ENCODE measurements around the gene SLC16A2.
"Not testable (repeated sequence)": the region's sequence is repeated elsewhere in the genome, so short reads cannot be mapped to it uniquely, and the experiment has no call there.

The SLC16A2 gene

DNA sequence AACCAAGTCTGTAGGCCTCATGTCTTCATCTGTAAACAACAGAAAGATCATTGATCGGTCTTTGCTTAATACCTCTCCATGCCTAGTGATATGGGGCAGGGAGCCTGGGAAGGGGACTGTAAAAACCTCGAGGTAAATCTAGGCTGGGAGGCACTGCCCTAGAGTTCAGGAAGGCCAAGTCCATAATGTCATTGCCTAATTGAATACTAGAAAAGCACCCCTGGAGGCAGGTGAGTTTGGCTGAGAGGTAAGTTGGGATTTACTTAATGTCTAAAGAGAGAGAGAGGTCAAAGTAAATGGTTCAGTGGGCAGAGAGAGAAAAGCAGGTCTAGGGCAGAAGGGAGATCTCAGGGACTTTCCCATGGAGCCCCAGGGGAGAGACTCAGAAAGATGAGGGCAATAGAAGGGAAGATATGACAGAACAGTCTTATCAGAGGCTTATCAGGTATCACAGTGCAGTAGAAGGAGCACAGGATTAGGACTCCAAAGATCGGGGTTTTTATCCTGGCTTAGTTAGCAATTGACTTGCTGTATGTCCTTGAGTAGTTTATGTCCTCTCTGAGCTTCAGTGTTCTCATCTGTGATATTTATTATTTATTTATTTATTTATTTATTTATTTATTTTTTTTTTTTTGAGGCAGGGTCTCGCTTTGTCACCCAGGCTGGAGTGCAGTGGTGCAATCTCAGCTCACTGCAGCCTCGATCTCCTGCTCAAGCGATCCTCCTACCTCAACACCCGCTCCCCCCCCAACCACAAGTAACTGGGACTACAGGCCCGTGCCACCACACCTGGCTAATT is 85.2 kb downstream of the SLC16A2 start:
- no peak for DNase-seq (ENCODE audit: low read depth)

DNA sequence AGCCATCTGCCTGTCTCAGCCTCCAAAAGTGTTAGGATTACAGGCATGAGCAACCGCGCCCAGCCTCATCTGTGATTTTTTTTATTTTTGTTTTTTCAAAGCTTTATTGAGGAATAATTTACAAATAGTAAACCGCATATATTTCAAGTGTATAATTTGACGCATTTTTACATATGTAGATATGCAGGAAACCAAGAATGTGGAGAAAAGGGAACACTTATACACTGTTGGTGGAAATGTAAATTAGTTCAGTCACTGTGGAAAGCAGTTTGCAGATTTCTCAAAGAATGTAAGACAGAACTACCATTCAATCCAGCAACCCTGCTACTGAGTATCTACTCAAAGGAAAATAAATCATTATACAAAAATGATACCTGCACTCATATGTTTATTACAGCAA is 85.9 kb downstream of the SLC16A2 start:
- DNase-seq (ENCODE audit: low read depth): no peak

DNA sequence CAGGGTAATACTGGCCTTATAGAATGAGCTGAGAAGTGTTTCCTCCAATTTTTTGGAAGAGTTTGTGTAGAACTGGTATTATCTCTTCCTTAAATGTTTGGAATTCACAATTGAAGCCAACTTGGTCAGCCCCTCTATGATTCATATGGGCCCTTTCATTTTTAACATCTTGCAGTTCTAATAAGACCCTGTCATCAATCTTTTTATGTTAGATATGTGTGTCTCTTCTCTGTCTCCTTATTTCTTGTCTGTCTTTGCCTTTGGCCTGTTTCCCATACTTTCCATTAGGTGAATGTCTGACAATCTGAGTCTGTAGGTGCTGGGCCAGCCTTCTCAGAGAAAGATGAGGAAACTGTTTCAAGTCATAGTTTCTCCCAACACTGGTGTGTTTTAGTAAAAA is 88.7 kb downstream of the SLC16A2 start:
- DNase-seq (ENCODE audit: low read depth): no peak

DNA sequence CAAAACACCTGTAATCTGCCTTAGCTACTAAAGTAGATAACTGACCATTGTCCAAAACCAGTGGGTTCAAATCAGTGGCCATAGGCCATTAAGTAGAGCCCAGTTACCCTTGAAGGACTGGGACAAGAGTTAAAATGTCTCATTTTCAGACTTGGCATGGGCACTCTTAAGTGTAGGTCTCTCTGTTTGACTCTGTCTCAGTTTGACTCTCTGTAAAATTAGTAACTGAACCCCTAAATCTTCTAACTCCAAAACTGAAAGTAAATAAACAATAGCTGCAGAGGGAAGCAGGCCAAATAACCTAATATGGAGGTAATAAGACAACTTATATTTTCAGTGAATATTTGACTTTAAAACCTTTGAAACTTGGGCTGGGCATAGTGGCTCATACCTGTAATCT is 89.1 kb downstream of the SLC16A2 start:
- no peak for DNase-seq (ENCODE audit: low read depth)

DNA sequence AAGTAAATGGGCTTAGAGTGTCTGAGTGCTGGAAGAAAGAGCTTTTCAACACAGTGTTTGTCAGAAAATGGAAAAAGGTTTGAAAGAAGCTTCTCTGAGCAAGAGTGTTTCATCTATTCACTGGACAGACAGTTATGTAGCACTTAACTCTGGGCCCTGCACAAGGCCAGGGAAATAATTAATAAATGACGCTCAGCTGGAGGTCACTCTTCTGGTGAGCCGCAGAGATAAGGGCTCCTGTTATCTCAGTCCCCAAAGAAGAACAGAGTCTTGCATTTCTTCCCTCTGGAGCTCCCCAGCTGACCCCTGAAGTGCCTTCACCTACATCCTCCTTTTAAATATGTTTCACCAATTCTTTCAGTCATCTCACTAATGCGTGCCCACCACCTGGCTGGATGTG is 90.4 kb downstream of the SLC16A2 start:
- no peak for DNase-seq (ENCODE audit: low read depth)

DNA sequence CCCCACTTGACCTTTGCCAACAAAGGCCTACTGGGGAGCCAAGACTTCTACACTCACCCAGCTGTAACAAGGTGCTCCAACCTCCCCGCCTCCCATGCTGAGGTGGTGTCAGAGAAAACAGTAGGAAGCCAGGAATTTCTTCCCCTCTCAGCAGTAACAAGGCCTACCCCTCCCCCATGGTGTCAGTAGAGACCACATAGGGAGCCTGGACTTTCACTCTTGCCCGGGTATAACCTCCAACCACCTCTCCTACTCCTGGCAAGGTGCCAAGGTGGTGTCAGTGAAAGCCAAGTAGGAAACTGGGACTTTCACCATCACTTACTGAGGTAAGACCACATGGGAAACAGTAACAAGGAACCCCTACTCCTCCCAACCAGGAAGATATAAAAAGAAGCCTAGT is 93.1 kb downstream of the SLC16A2 start:
- no peak for DNase-seq (ENCODE audit: low read depth)

DNA sequence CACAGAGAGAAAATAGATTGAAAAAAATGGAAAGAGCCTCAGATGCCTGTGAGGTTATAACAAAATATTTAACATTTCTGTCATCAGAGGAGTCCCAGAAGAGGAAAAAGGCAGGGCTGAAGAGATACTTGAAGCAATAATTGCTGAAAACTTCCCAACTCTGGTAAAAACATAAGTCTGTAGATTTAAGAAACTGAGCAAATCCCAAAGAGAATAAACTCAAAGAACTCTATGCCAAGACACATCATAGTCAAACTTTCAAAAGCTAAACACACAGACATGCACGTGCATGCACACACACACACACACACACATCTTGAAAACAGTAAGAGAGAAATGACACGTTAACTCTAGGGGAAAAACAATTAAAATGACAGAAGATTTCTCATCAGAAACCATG is 94.1 kb downstream of the SLC16A2 start:
- DNase-seq (ENCODE audit: low read depth): no peak

DNA sequence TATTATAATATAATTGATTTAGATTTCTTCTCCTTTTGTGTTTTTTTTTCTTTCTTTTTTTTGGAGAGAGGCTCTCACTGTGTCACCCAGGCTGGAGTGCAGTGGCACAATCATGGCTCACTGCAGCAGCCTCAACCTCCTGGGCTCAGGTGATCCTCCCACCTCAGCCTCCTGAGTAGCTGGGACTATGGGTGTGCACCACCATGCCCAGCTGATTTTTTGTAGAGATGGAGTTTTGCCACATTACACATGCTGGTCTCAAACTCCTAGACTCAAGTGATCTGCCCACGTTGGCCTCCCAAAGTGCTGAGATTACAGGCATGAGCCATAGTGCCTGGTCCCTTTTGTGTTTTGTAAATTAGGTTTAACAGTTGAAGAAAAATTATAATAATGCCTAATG is 94.7 kb downstream of the SLC16A2 start:
- DNase-seq (ENCODE audit: low read depth): not testable (repeated sequence)

DNA sequence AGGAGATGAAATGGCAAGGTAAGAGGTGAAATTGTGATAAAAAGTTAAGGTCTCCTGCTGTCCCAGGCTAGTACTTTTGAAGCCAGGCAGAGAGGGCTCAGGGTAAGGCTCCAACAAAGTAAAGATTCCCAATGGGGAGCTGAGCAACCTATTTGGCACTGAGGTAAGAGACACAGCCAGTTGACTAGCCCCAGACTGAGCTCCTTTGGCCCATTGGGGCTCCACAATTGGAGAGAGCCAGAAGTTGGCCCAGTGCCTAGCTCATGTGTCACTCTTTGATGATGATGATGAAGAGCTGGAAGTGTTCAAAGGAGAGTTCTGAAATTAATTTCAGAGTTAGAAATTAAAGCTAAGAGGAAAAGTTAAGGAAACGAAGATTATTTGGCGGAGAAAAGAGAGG is 98.6 kb downstream of the SLC16A2 start:
- DNase-seq (ENCODE audit: low read depth): no peak

DNA sequence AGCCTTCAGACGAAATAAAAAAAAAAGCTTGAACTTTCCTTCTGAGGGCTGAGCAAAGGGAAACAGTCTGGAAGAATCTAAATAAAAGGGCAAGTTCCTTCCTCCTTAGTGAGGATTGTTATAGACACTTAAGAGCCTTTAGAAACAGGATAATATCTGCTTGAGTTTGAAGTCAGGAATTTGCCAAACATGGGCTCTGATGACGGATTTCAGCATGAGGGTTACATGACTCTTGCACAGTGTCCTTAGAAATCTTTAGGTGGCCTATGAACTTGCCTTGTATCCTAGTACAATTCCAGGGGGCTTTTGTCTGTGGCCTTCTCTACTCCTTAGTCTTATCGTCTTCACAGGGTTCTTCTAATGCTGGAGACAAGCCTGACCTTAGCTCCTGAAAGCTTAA is 99.0 kb downstream of the SLC16A2 start:
- no peak for DNase-seq (ENCODE audit: low read depth)

DNA sequence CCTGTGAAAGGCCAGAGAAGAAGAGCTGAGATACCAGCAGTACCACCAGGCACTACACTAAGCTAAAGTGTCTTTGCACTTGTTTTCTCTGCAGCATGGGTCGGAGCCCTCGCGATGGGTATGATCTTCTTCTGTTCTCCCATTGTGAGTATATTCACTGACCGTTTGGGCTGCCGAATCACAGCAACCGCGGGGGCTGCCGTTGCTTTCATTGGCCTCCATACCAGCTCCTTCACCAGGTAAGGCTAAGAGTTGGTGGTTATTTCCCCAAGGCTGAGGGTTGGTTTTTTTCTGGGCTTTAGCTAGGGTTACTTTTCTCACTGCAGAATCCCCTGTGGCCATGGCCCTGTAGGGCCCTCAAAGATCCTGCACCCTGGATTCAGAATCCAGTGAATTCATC is 99.6 kb downstream of the SLC16A2 start:
- no peak for DNase-seq (ENCODE audit: low read depth)

DNA sequence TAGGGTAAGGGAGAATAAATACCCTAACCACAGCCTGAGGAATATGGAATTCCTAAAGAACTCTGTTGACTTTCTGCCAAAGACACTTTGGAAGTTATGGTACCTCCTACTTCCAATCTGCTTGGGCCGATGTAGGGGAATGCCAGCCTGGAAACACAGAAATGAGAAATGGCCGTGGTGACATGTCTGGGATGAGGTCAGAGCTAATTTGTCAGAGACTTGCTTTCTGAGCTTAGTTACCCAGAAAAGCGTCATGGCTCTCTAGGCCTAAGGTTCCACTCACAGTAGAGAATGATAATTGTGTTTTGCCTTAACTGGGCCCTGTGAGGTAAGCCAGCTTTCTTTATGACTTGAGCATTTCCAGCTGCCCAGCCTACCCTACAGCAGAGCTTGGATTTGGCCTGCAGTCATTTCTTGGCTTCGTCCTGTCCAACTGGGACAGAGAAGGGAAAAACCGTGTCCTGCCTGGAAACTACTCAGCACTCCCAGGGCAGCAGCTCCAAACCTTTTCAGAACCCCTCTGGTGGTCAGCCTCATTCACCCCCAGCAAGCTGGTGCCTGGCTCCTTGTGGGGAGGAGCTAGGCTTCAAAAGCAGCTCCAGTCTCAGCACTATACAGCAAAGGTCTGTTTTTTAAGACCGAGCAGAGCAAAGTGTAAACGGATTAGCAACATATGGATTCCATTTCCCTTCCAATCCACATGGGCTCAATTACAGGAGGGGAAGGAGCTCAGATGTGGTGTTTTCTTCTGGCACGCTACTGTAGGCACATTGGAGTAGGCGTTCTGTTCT is 100.9 kb downstream of the SLC16A2 start:
- no peak for DNase-seq (ENCODE audit: low read depth)

DNA sequence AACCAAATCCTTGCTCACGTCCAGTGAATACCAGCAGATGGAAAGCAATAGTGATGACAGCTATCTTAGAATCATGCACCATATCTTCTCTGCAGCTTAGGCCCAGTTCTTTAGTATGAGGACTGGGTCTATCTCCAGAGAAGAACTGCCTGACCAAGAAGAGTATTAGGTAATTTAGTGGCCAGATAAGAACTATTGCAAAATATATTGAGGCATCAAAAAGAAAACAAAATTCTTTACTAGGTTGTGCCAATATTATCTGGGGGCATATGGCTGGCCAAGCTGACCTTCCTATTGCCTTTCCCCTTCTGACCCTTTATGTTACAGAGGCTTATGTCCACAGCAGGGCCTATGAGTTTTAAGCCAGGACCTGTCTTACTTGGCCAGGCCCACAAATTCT is 101.9 kb downstream of the SLC16A2 start:
- DNase-seq (ENCODE audit: low read depth): no peak

DNA sequence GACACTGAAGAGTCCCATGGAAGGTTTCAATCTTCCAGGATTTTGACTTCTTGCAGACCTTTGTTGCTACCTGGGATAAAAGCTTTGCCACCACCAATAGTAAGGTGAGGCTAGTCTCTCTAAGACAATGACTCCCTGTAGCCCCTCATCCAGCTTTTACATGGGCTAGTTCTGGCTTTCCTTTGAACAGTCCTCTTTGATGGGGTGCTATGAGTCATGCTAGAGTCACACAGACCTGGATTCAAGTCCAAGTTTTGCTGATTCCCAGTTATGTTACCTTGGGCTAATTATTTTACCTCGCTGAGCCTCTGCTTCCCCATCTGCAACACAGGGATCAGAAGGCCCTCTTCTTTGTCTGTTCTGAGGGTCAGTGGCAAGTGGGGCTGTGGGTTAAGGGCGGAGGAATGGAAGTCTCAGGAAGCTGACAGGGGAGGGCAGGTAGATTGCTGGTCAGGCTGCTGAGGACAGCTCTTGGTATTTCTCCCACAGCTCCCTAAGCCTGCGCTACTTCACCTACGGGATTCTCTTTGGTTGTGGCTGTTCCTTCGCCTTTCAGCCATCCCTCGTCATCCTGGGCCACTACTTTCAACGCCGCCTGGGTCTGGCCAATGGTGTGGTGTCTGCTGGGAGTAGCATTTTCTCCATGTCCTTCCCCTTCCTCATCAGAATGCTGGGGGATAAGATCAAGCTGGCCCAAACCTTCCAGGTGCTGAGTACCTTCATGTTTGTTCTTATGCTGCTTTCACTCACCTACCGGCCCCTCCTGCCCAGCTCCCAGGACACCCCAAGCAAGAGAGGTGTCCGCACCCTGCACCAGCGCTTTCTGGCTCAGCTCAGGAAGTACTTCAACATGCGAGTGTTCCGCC is 102.8 kb downstream of the SLC16A2 start:
- no peak for DNase-seq (ENCODE audit: low read depth)

DNA sequence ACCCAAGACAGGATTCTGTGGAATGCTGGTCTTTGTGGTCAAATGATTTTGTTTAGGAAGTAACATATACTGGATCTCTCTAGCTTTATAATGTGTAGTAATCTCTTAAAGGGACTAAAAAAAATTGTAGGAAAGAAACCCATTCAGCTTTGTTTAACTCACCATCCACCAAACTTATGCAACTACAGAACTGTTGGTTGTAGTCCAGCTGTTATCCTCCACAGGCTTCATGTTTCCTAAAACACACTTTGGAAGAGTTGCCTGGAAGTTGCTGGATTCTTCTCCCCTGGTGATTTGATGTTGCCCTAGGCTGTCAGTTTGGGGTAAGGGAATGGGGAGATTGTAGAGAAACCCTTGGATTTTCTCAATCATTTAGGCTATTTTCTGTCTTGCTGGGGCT is 103.8 kb downstream of the SLC16A2 start:
- no peak for DNase-seq (ENCODE audit: low read depth)

DNA sequence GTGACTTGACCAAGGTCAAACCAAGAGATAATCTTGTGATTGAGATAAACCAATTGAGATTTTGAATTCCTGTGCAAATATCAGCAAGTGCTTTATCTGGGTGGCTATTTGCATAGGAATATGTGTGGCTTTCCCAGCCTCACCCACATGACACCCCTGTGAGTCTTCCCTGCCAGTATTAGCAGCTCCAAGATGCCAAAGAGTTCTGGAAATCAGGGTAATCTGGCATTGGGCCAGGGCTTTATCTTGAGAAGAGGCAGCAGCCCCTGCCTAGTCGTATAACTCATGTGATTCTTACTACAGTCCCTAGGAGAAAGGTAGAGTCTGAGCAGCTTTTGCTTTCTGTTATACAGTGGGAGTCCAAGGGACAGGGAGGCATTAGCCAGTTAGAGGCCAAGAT is 105.5 kb downstream of the SLC16A2 start:
- DNase-seq (ENCODE audit: low read depth): no peak

DNA sequence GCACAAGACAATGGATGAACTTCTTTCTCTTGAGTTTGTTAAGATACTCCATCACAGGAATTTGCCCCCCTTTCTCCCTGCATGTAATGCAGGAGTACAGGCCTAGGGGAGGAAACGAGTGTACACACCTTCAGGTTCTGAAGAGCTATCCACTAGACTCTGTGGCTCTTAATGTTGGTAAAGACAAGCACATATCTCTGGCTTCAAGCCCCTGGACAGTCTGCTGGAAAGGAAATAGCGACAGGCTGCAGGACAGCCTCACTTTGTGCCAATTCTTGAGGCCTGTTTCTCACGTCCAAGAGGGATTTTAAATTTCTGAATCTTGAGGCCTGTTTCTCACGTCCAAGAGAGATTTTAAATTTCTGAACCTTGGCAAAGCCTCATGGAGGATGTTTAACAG is 106.1 kb downstream of the SLC16A2 start:
- no peak for DNase-seq (ENCODE audit: low read depth)

DNA sequence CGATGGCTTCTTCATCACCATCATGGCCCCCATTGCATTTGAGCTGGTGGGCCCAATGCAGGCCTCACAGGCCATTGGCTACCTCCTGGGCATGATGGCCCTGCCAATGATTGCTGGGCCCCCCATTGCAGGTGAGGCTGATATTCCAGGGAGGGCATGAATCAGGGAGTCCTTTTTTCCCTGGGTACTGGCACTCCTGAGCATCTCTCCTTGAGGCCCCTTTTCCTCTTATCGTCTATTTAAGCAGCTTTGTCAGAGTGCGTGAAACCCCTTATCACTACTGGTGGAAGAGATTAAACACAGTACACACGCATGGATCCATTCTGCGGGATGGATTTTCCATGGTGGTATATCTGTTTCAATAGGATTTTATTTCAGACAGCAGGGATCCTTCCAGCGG is 108.0 kb downstream of the SLC16A2 start:
- DNase-seq (ENCODE audit: low read depth): no peak

DNA sequence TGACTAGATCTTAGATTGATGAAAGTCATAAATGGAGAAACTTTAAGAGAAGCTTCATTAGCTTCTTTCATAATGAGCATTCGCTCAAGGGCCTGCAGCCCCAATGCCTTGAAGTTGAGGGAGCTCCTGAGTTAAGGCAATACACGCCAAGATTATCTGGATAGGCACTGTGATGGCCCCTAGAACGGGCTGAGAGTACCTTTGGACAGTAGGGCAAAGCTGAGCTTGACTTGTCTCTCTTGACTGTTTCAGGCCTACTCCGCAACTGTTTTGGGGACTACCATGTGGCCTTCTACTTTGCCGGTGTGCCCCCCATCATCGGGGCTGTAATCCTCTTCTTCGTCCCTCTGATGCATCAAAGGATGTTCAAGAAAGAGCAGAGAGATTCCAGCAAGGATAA is 109.8 kb downstream of the SLC16A2 start:
- DNase-seq (ENCODE audit: low read depth): no peak

DNA sequence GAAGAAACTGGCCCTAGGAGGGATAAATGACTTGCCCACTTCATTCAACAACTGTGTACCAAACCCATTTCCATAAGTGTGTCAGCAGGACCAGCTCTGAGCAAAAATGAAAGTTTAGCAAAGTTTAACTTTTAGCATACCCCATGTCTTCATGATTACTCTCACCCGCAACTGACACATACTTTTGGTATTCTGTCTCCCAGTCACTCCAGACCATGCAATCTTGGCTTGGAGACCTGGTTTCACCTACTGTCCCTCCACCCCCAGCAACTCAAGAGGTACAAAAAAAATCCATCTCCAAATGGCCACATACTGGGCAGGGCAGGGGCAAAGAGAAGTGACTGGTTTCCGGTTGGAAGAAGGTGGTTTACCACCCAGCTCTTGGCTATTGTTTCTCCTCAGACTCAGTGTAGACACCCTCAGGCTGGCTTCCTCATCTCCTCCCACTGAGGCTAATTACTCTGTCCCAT is 113.3 kb downstream of the SLC16A2 start:
- no peak for DNase-seq (ENCODE audit: low read depth)

DNA sequence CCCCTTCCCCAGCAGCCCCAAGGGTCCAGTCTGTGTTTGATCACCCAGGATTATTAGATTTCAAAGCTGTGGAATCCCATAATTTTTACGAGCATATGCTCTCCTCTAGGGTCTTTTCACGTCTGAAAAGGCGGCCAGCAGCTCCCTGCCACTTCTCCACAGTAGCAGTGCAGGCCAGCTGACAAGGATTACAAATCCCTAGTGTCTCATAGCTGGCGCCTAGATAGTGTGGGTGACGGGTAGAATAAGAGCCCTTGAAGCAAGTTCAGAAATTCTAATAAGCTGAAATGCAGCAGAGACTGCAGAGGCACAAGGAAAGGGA is 113.8 kb downstream of the SLC16A2 start:
- DNase-seq (ENCODE audit: low read depth): no peak

DNA sequence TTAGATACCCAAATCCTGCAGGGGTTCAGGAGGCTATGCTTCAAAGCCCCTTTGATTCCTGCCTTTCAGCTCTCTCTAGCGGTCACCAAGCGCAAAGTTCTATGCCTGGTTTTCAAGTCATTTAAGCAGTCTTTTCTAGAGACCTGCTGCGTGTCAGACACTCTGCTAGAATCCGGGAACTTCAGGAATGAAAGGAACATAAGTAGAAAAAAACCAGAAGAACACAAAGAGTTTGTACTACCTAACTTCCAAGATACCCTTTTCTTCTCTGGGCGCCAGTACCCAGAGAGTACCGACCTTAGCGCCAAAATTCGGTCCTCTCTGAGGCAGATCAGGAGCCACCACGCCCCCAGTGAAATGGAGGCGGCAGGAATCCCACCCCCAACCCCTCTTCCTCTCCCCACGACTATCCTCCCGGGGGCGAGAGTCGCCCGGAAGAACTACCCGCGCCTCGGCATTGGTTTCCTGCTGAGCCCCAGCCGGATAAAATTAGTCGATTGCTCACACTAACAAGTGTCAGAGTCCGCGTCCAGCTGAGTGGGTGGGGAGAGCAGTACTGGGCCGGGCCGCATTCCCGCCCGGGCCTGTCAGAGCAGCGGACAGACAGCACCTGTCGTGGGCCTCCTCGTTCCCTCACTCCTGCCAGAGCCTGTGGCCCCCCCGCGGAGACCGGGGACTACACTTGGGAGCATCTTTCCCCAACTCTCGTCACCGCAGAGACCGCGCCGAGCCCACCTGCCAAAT is 114.3 kb downstream of the SLC16A2 start:
- DNase-seq (ENCODE audit: low read depth): no peak
